ENCODE results near the gene C1QL3.

Gene C1QL3

GRCh38 chr10:16521311-16522016, at the start of gene C1QL3:
TSS of gene C1QL3 (minus strand) at chr10:16521879. CDS start at chr10:16521065, 814 bp downstream.
- no peak for DNase-seq (ENCODE audit: low spot score)

- DNase-seq (ENCODE audit: low spot score): no peak
These were observed 49.1 kb upstream of the C1QL3 start for GRCh38 chr10:16570731-16571130.

GRCh38 chr10:16566202-16566805, 44.6 kb upstream of the C1QL3 start:
- DNase-seq (ENCODE audit: low spot score): no peak

GRCh38 chr10:16565604-16566003, 43.9 kb upstream of the C1QL3 start:
- no peak for DNase-seq (ENCODE audit: low spot score)

- DNase-seq (ENCODE audit: low spot score): no peak
These were observed 41.2 kb upstream of the C1QL3 start for GRCh38 chr10:16562891-16563290.

- no peak for DNase-seq (ENCODE audit: low spot score)
These were observed 37.6 kb upstream of the C1QL3 start for GRCh38 chr10:16559236-16559773.

GRCh38 chr10:16547973-16548372, 26.3 kb upstream of the C1QL3 start:
- DNase-seq (ENCODE audit: low spot score): no peak

- no peak for DNase-seq (ENCODE audit: low spot score)
These were observed 23.5 kb upstream of the C1QL3 start for GRCh38 chr10:16545116-16545736.

- no peak for DNase-seq (ENCODE audit: low spot score)
These were observed 22.9 kb upstream of the C1QL3 start for GRCh38 chr10:16544591-16544990.

- no peak for DNase-seq (ENCODE audit: low spot score)
These were observed 22.4 kb upstream of the C1QL3 start for GRCh38 chr10:16544099-16544498.

GRCh38 chr10:16536155-16536554, 14.5 kb upstream of the C1QL3 start:
- no peak for DNase-seq (ENCODE audit: low spot score)

GRCh38 chr10:16529853-16530252, 8.2 kb upstream of the C1QL3 start:
- no peak for DNase-seq (ENCODE audit: low spot score)

GRCh38 chr10:16527452-16527851, 5.8 kb upstream of the C1QL3 start:
- no peak for DNase-seq (ENCODE audit: low spot score)

GRCh38 chr10:16520900-16521299, 779 bp downstream of the C1QL3 start:
- no peak for DNase-seq (ENCODE audit: low spot score)

GRCh38 chr10:16519908-16520861, 1.5 kb downstream of the C1QL3 start:
- no peak for DNase-seq (ENCODE audit: low spot score)

GRCh38 chr10:16519250-16519907, 2.3 kb downstream of the C1QL3 start:
- no peak for DNase-seq (ENCODE audit: low spot score)

GRCh38 chr10:16518822-16519221, 2.9 kb downstream of the C1QL3 start:
- DNase-seq (ENCODE audit: low spot score): no peak

- no peak for DNase-seq (ENCODE audit: low spot score)
These were observed 10.8 kb downstream of the C1QL3 start for GRCh38 chr10:16510843-16511242.

- DNase-seq (ENCODE audit: low spot score): no peak
These were observed 11.7 kb downstream of the C1QL3 start for GRCh38 chr10:16509996-16510395.

- DNase-seq (ENCODE audit: low spot score): no peak
These were observed 16.5 kb downstream of the C1QL3 start for GRCh38 chr10:16505161-16505560.

GRCh38 chr10:16497911-16498310, 23.8 kb downstream of the C1QL3 start:
- no peak for DNase-seq (ENCODE audit: low spot score)

All from globus pallidus (tissue), 1 donor.